SU-DHL-6 (cell line): ENCODE data around the gene PITPNB.

Source experiments
- EZH2phosphoT487 ChIP-seq: fragments of 200-600 bp; sonication (generic), shearing (Covaris generic); conservative IDR thresholded peaks from 2 replicates; pipeline ENCODE4 v1.6.1; 2018; ENCODE audit warnings: mild to moderate bottlenecking, antibody characterized with exemption, low read length, moderate library complexity, mixed read lengths
- TF ChIP-seq, protein P1 (sequence below): fragments of 200-600 bp; sonication (generic); IDR thresholded peaks from one replicate; pipeline ENCODE4 v1.5.1; 2017; ENCODE audit warnings: antibody characterized with exemption, mild to moderate bottlenecking, low read length, moderate library complexity; ENCODE audit not compliant: insufficient read depth, poor library complexity, severe bottlenecking

GRCh38 chr22:27892064-27892463, 27.0 kb downstream of the PITPNB start:
- TF ChIP-seq, protein P1, sequence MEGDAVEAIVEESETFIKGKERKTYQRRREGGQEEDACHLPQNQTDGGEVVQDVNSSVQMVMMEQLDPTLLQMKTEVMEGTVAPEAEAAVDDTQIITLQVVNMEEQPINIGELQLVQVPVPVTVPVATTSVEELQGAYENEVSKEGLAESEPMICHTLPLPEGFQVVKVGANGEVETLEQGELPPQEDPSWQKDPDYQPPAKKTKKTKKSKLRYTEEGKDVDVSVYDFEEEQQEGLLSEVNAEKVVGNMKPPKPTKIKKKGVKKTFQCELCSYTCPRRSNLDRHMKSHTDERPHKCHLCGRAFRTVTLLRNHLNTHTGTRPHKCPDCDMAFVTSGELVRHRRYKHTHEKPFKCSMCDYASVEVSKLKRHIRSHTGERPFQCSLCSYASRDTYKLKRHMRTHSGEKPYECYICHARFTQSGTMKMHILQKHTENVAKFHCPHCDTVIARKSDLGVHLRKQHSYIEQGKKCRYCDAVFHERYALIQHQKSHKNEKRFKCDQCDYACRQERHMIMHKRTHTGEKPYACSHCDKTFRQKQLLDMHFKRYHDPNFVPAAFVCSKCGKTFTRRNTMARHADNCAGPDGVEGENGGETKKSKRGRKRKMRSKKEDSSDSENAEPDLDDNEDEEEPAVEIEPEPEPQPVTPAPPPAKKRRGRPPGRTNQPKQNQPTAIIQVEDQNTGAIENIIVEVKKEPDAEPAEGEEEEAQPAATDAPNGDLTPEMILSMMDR: no peak
- TF ChIP-seq EZH2phosphoT487: no peak
